HepG2 (cell line): ENCODE data around the gene ZP2. TPM values are rescaled to one million over a fixed set of nuclear protein-coding genes. Genes with fewer than 3 reads are reported as not detected.

ENCODE experiments used
- ATAC-seq: fragments of 200-7000 bp; cut with Tn5 transposase; 3 replicates; pipeline ENCODE4 v1.9.1; 2020; ENCODE audit warnings: mild to moderate bottlenecking, moderate library complexity
- BruUV-seq: library from RNA; stranded (reverse); fragments of 400-500 nt; replicated peaks from 2 replicates; lab custom pipeline; 2021; lab: Mats Ljungman, UMichigan
- CTCF ChIA-PET: fragments of 300-600 bp; formaldehyde crosslinking; extraction: SDS; loops from one replicate; lab custom pipeline; 2021; ENCODE audit warnings: low total read pairs, inconsistent platforms, low intra/inter-chr PET ratio; lab: Yijun Ruan, JAX
- POLR2A ChIA-PET: fragments of 350-600 bp; sonication (Branson Sonifier 250); formaldehyde crosslinking; loops from one replicate; lab custom pipeline; 2020; ENCODE audit warnings: antibody characterized with exemption, inconsistent platforms; lab: Yijun Ruan, JAX
- DNase-seq: peaks from one replicate; pipeline ENCODE4 v3.0.0-alpha.2; 2015; ENCODE audit warnings: low spot score
- FAIRE-seq: peaks from 3 replicates; lab custom pipeline; 2011; peaks lifted over from hg19 to GRCh38; lab: Jason Lieb, UNC
- H2AFZ ChIP-seq: one replicate; pipeline ENCODE4 v1.6.1; 2011; ENCODE audit warnings: low read length, inconsistent platforms
- H3K27ac ChIP-seq: fragments of 300-600 bp; 3 replicates; pipeline ENCODE4 v1.8.0; 2011; ENCODE audit warnings: mixed run types, mild to moderate bottlenecking, mixed read lengths, low read length, inconsistent platforms; ENCODE audit not compliant: insufficient read depth; ENCODE audit errors: extremely low read length
- H3K27me3 ChIP-seq, 2 experiments: fragments of 200-600 bp in 1 of 2; 2 replicates in 1 of 2; 3 replicates in 1 of 2; pipeline versions ENCODE4 v1.6.0 to v1.8.0; 2011; ENCODE audit warnings: low read length in 2 of 2, mild to moderate bottlenecking in 2 of 2, moderate library complexity in 2 of 2, inconsistent platforms in 1 of 2; ENCODE audit not compliant: insufficient read depth in 2 of 2, control insufficient read depth in 1 of 2
- H3K36me3 ChIP-seq, 2 experiments: fragments of 200-600 bp in 1 of 2; replicated peaks in 1 of 2; 2 replicates in 1 of 2; 3 replicates in 1 of 2; pipeline versions ENCODE4 v1.5.1 to v1.8.0; 2011; ENCODE audit warnings: low read length in 2 of 2, inconsistent platforms in 1 of 2; ENCODE audit not compliant: insufficient read depth in 2 of 2, control insufficient read depth in 1 of 2
- H3K4me1 ChIP-seq: 2 replicates; pipeline ENCODE4 v1.5.1; 2012; ENCODE audit warnings: low read length, inconsistent platforms; ENCODE audit not compliant: insufficient read depth
- H3K4me2 ChIP-seq: 2 replicates; pipeline ENCODE4 v1.6.0; 2011; ENCODE audit warnings: low read depth, low read length, inconsistent platforms
- H3K4me3 ChIP-seq, 3 experiments: fragments of 200-600 bp in 1 of 3; sonication (generic), shearing (Covaris generic) in 1 of 3; replicated peaks in 1 of 3; 2 replicates each; pipeline ENCODE4 v1.5.1; 2011 to 2016; ENCODE audit warnings: low read length in 3 of 3, inconsistent platforms in 2 of 3, low read depth in 2 of 3, mild to moderate bottlenecking in 2 of 3, control low read depth in 1 of 3, mixed read lengths in 1 of 3; ENCODE audit not compliant: insufficient read depth in 1 of 3
- H3K79me2 ChIP-seq: one replicate; pipeline ENCODE4 v1.6.1; 2011; ENCODE audit warnings: low read length, inconsistent platforms; ENCODE audit not compliant: insufficient read depth
- H3K9ac ChIP-seq: 2 replicates; pipeline ENCODE4 v1.6.0; 2011; ENCODE audit warnings: mild to moderate bottlenecking, low read depth, low read length, inconsistent platforms; ENCODE audit not compliant: insufficient read depth
- H3K9me3 ChIP-seq: 2 replicates; pipeline ENCODE4 v1.5.1; 2012; ENCODE audit warnings: mild to moderate bottlenecking, low read length
- H4K20me1 ChIP-seq: 2 replicates; pipeline ENCODE4 v1.6.0; 2011; ENCODE audit warnings: inconsistent platforms, mild to moderate bottlenecking, low read length, moderate library complexity; ENCODE audit not compliant: insufficient read depth
- BATF2 ChIP-seq: sonication (generic); formaldehyde crosslinking; IDR thresholded peaks from 2 replicates; pipeline ENCODE4 v1.8.0; 2022; ENCODE audit warnings: mild to moderate bottlenecking, missing genetic modification reagents, moderate library complexity
- BCLAF1 ChIP-seq: fragments of 450-650 bp; IDR thresholded peaks from 2 replicates; pipeline ENCODE4 v1.6.1; 2017; ENCODE audit warnings: mild to moderate bottlenecking
- CHD4 ChIP-seq: fragments of 200-600 bp; sonication (generic); IDR thresholded peaks from 2 replicates; pipeline ENCODE4 v1.7.0; 2017; ENCODE audit warnings: mild to moderate bottlenecking, low read length, borderline replicate concordance
- EHMT2 ChIP-seq: fragments of 200-600 bp; sonication (generic); IDR thresholded peaks from 2 replicates; pipeline ENCODE4 v1.7.0; 2017; ENCODE audit warnings: antibody characterized with exemption, low read depth, low read length, borderline replicate concordance
- ERF ChIP-seq: IDR thresholded peaks from 2 replicates; pipeline ENCODE4 v1.6.1; 2018; ENCODE audit warnings: missing biosample characterization, missing genetic modification reagents
- GMEB2 ChIP-seq: IDR thresholded peaks from 2 replicates; pipeline ENCODE4 v1.6.1; 2016; ENCODE audit warnings: missing biosample characterization, missing genetic modification reagents, low read depth
- JARID2 ChIP-seq: sonication (generic); formaldehyde crosslinking; IDR thresholded peaks from 2 replicates; pipeline ENCODE4 v1.8.1; 2023; ENCODE audit warnings: missing genetic modification reagents, inconsistent platforms; ENCODE audit not compliant: insufficient replicate concordance
- SP1 ChIP-seq, 2 experiments: fragments of 450-650 bp in 1 of 2; sonication (generic) in 1 of 2; formaldehyde crosslinking in 1 of 2; IDR thresholded peaks; 2 replicates each; pipeline versions ENCODE4 v1.4.0 to v1.6.1; 2016 to 2020; ENCODE audit warnings: missing genetic modification reagents in 1 of 2
- TFE3 ChIP-seq: IDR thresholded peaks from 2 replicates; pipeline ENCODE4 v1.6.1; 2016
- ZC3H4 ChIP-seq: sonication (generic); formaldehyde crosslinking; IDR thresholded peaks from 2 replicates; pipeline ENCODE4 v1.4.0; 2020; ENCODE audit warnings: missing genetic modification reagents, borderline replicate concordance
- ZFP36 ChIP-seq: fragments of 150-350 bp; IDR thresholded peaks from 2 replicates; pipeline ENCODE4 v1.6.1; 2018; ENCODE audit warnings: borderline replicate concordance, low read length, low read depth; ENCODE audit not compliant: partially characterized antibody
- ZFP37 ChIP-seq: sonication (generic); formaldehyde crosslinking; IDR thresholded peaks from 2 replicates; pipeline ENCODE4 v1.4.0; 2020; ENCODE audit warnings: missing genetic modification reagents, borderline replicate concordance
- ZNF260 ChIP-seq: sonication (generic); formaldehyde crosslinking; IDR thresholded peaks from 2 replicates; pipeline ENCODE4 v1.4.0; 2020; ENCODE audit warnings: missing genetic modification reagents, low read depth, mild to moderate bottlenecking, borderline replicate concordance
- ZNF629 ChIP-seq: sonication (generic); formaldehyde crosslinking; conservative IDR thresholded peaks from 2 replicates; pipeline ENCODE4 v1.5.0; 2020; ENCODE audit warnings: missing genetic modification reagents
- ZZZ3 ChIP-seq: sonication (generic); formaldehyde crosslinking; IDR thresholded peaks from 2 replicates; pipeline ENCODE4 v1.4.0; 2020; ENCODE audit warnings: missing genetic modification reagents, mild to moderate bottlenecking, borderline replicate concordance
- WGBS: methylation state at CpG from one replicate; pipeline ENCODE4 v1.1.6; 2017; ENCODE audit warnings: low lambda C conversion rate; 5-methylcytosine and 5-hydroxymethylcytosine counted together
- in situ Hi-C: cut with HindIII; loops from 2 replicates; pipeline ENCODE4 v1.10.0; 2017; ENCODE audit warnings: low pct_unique_long_range_greater_than_20kb; ENCODE audit not compliant: extremely low pct_ligation_motif_present
- intact Hi-C: fragments of 100-400 bp; cut with micrococcal nuclease; formaldehyde crosslinking; loops from one replicate; pipeline ENCODE4 v1.10.0; 2022; ENCODE audit not compliant: unreplicated experiment
- polyA plus RNA-seq, 8 experiments: library from polyadenylated mRNA; depleted of rRNA in 3 of 8; stranded (reverse) in 7 of 8; unstranded in 1 of 8; fragments of >200 nt; fragmentation: Illumina TruSeq in 4 of 8; extraction: Trizol in 4 of 8; gene quantifications; 2 replicates each; pipeline versions ENCODE4 v1.2.1 to v1.2.3, GENCODE V29; 2011 to 2016; ENCODE audit warnings: low read depth in 4 of 8, missing spikeins in 1 of 8, mixed read lengths in 1 of 8; ENCODE audit not compliant: insufficient read depth in 1 of 8
- total RNA-seq, 5 experiments: library from RNA; depleted of rRNA; stranded (reverse); fragments of >200 nt; fragmentation: Illumina TruSeq; extraction: Trizol; gene quantifications; 2 replicates each; pipeline ENCODE4 v1.2.3, GENCODE V29; 2016; ENCODE audit warnings: low read depth in 1 of 5

Gene ZP2
- total and polyA plus RNA-seq, 2 of the 13 experiments (the other 11 are each of a cell fraction or from before 2014, with no cell fraction given): not detected

- DNase-seq (no peak), ATAC-seq (no peak), FAIRE-seq (peak; percentile 12)
- intact Hi-C loops (no loop called here), in situ Hi-C loops (no loop called here)
- ChIA-PET CTCF (no interaction called here), POLR2A (no interaction called here)
- 65% methylated on average over 13 of the region's 13 CpGs for WGBS
- TF ChIP-seq BATF2 (CRISPR knock-in tag) (no peak), TFE3 (CRISPR knock-in tag) (no peak), SP1 (IDR thresholded peaks at IDR 0.05) (no peak), SP1 (CRISPR knock-in tag; IDR thresholded peaks at IDR 0.05) (no peak), BCLAF1 (no peak), ZNF629 (peak; percentile 64), ZC3H4 (no peak), ZFP37 (no peak), EHMT2 (no peak), CHD4 (0 out of 2 replicates have a peak, but pooled peaks have one; percentile 32), ZNF260 (CRISPR knock-in tag) (no peak), JARID2 (CRISPR knock-in tag) (no peak), ZFP36 (no peak), ERF (CRISPR knock-in tag) (no peak), GMEB2 (CRISPR knock-in tag) (no peak), ZZZ3 (CRISPR knock-in tag) (no peak)
- Histone ChIP-seq H3K9me3 (no peaks in the 10 kb centered on the region), H2AFZ (no peak overlapping the region), H3K4me2 (no peak overlapping the region), H3K4me3 (no peak overlapping the region), H3K79me2 (no peaks in the 10 kb centered on the region), H3K27ac (no peak overlapping the region), H3K27me3 (no peaks in the 10 kb centered on the region), H3K36me3 (0 out of 5 replicates have a peak, but pooled peaks cover 0 to 3% of the 10 kb centered on the region in 2 experiments), H3K4me1 (peaks cover 3% of the 10 kb centered on the region), H3K9ac (no peak overlapping the region), H4K20me1 (no peaks in the 10 kb centered on the region)
- no TSS peak for BruUV-seq
Observed at GRCh38 chr16:21179126-21179982, 32.0 kb downstream of the ZP2 start.
